CD4-positive, alpha-beta T cell treated with Interleukin-15 for 1 hour (primary cell): ENCODE results near the gene KCND2.
"Not testable (repeated sequence)": the region's sequence is repeated elsewhere in the genome, so short reads cannot be mapped to it uniquely, and the experiment has no call there.

Source experiments
- DNase-seq: peaks from one replicate; pipeline ENCODE4 v3.0.0-alpha.2; 2020

Gene KCND2

GRCh38 chr7:120502825-120503224, 229.8 kb downstream of the KCND2 start:
- DNase-seq: no peak

- no peak for DNase-seq
Observed at GRCh38 chr7:120504386-120504785, 231.4 kb downstream of the KCND2 start.

- DNase-seq: no peak
Observed at GRCh38 chr7:120505770-120506169, 232.8 kb downstream of the KCND2 start.

- DNase-seq: no peak
Observed at GRCh38 chr7:120512701-120513100, 239.7 kb downstream of the KCND2 start.

DNA sequence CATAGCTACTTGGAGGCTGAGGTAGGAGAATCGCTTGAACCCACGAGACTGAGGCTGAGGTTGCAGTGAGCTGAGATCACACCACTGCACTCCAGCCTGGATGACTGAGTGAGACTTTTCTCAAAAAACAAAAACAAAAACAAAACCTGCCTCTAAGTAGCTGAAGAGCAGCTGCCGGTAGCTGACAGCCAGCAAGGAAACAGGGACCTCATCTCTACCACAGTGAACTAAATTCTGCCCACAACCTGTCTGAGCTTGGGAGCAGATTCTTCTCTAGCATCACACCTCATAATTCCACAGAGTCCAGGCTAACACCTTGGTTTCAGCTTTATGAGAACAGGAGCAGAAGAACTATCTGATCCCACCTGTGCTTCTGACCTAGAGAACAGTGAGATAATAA, 246.2 kb downstream of the KCND2 start:
- DNase-seq: no peak

GRCh38 chr7:120521761-120522737, 249.1 kb downstream of the KCND2 start:
- DNase-seq: no peak

DNA sequence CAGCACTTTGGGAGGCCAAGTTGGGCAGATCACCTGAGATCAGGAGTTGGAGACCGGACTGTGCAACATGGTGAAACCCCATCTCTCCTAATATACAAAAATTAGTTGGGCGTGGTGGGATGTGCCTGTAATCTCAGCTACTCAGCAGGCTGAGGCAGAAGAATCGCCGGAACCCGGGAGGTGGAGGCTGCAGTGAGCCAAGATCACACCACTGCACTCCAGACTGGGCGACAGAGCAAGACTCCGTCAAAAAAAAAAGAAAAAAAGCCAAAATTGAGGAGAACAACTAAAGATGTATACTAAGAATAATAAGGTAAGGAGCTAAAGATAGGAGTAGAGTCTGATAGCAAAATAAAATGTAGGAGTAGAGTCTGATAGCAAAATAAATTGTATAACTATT, 251.0 kb downstream of the KCND2 start:
- no peak for DNase-seq

- no peak for DNase-seq
Observed at GRCh38 chr7:120526902-120527509, 254.0 kb downstream of the KCND2 start.

- no peak for DNase-seq
Observed at GRCh38 chr7:120529736-120530135, 256.8 kb downstream of the KCND2 start.

DNA sequence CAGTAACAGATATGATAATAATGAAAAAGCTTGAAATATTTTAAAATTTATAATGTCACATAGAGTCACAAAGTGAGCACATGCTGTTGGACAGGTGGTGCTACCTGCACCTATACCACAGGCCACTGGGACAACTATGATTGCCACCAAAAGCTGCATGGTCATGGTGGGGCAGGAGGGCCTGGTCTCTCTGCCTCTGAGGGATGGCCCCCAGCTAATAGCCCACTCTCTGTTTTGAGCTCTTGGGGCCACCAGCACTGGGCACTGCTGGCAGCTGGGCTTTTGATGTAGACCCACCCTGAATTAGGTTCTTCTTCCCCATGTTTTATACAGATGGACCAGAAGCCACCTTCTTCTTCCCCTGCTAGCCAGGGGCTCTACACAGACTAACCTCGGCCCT, 265.4 kb downstream of the KCND2 start:
- no peak for DNase-seq

DNA sequence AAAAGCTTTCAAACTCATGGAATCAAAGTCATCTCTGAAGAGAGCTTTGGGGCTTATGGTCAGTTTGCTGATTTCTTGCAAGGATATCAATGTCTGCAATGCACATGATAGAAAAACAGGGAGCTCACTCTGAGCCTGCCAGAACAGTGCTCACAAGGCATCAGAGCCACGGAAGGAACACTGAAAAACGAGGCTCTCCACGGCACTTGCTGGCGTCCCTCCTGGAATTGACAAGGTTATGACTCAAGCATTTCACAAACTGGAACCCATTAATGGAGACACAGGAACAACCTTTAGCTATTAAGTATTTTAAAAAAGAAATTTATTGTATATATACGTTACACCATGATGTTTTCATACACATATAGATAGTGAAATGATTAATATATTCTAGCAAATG, 266.3 kb downstream of the KCND2 start:
- no peak for DNase-seq

DNA sequence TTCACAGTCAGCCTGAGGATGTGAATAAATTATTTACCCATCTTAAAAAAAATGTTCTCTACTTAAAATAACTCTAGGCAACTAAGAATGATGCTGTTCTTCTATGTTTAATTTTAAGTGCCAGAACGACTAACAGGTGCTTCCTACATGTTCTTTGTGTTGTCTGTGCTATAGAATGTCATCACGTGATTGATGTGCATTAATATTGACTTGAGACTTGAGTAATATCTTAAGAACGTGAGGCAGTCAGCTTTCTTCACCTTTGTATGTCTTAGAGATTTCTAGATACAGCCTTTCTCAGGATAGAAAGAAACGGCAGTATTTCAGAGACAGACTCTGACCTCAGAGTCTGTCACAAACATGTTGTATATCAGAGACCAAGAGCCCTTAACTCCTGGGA, 274.6 kb downstream of the KCND2 start:
- DNase-seq: no peak

DNA sequence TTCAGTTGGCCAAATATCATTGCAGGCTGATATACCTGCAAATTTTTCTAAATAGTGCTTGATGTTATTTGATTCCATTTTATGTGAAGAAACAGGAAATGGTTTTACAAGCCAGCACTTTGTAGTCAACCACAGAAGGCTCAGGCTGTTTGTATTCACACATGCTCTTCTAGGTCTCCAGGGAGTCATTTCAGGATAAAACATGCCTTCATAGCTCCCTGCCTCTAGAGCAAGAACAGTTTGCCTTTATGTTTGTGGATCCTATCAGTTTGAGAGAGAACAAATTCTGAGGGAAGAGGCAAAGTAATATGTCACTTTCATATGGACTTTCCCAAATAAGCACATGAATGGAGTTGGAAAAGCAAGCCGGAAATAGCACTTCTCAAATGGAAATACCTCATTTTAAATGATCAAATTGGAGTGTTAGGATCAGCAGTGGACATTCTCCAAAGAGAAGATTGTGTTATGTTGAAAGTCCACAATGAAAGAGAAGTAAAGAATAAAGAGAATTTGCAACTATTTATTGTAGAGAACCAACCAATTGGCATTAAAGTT, 277.6 kb downstream of the KCND2 start:
- no peak for DNase-seq

GRCh38 chr7:120553491-120553890, 280.5 kb downstream of the KCND2 start:
- no peak for DNase-seq

DNA sequence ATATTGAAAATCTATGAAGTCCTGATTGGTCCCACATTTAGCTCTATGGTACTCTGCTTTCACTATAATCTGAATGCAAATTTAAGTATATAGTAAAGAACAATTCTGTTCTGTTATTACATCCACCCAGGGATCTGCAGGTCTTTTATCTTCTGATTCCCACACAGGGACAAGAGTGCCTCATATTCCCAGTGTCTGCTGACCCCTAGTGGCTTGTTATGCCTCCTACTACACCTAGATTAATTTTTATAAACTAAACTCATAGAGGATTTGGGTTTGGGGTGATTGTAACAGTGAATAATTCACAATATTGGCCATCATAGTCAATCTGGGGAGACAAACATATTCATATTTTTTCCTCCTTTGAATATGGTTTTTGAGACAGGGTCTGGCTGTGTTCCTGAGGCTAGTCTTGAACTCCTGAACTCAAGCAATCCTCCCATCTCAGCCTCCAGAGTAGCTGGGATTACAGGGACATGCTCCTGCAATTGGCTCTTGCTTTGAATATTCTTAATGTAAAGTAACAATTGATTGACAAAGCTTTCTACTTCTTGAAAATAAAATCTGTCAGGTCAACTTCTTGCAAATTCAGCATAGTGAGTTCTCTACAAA, 282.1 kb downstream of the KCND2 start:
- no peak for DNase-seq

GRCh38 chr7:120564145-120564544, 291.2 kb downstream of the KCND2 start:
- no peak for DNase-seq

DNA sequence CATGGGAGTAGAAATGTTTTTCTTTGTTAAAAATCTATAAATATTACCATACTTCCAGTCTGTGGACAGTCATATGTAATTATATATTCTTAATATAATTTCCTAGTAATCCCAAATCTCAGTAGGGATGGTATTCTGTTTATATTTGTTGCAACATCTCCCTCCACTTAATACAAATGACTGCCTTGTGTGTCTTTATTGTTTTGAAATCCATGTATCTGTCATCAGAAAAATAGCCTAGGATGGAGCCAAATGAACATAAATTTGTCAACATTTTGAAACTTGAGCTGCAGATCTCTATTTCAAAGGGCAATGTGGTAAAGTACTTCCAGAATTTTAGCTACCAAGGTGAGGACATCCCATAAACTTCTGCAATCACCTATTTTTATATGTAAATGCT, 294.2 kb downstream of the KCND2 start:
- DNase-seq: no peak

GRCh38 chr7:120578657-120579056, 305.7 kb downstream of the KCND2 start:
- not testable (repeated sequence) for DNase-seq

DNA sequence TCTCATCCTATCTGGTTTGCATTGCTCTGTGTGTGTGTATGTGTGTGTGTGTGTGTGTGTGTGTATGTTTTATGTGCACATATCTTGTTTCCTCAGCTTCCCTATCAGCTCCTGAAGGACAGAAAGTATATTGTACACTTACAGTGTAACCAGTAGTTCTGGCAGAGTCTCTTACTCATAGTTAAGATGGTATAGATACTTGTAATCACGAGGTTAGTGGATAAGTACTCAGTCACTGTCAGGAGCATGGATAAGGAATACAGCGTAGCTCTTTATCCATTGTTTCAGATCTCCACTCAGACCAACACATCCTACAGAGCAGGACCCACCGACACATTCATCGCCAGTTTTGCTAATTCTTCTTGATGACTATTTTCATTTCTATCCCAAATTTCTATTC, 309.9 kb downstream of the KCND2 start:
- DNase-seq: no peak

GRCh38 chr7:120583899-120584586, 311.1 kb downstream of the KCND2 start:
- no peak for DNase-seq

- DNase-seq: no peak
Observed at GRCh38 chr7:120586571-120586970, 313.6 kb downstream of the KCND2 start.

DNA sequence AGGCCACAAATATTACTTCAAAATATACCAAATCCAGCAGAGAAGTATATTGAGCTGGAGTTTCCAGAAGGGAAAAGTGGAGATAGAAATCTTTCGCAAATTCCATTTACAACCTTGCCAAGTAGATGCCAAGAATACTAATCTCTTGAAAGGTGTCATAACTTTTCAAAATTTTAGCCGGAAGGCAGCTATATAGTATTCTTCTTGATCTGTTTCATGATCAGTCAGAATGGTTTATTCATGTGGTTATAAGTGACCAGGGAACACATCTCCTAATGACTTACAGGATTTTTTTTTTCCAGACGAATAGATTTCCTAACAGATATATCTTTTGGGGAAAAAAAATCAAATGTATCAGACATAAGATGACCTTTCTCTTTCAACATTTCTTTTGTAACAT, 314.3 kb downstream of the KCND2 start:
- DNase-seq: no peak

- DNase-seq: no peak
Observed at GRCh38 chr7:120588416-120588815, 315.4 kb downstream of the KCND2 start.
